Uterus (tissue), 4 donors: ENCODE measurements around the gene IL15. TPM values are rescaled to one million over a fixed set of nuclear protein-coding genes. Genes with fewer than 3 reads are reported as not detected.

Experiments
- DNase-seq, 2 donors: peaks; one replicate each; pipeline ENCODE4 v3.0.0-alpha.2; 2019 to 2020
- H3K27ac ChIP-seq, 2 donors: fragments of 200-600 bp; sonication (generic); 1 replicate in 1 of 2; 2 replicates in 1 of 2; pipeline ENCODE4 v1.5.1; 2016 to 2018
- H3K27me3 ChIP-seq, 2 donors: fragments of 200-600 bp; sonication (generic); one replicate each; pipeline ENCODE4 v1.5.1; 2018 to 2019; ENCODE audit warnings: control low read depth in 1 of 2
- H3K36me3 ChIP-seq, 2 donors: fragments of 200-600 bp; sonication (generic); one replicate each; pipeline ENCODE4 v1.5.1; 2019; ENCODE audit warnings: control low read depth in 1 of 2
- H3K4me1 ChIP-seq, 2 donors: fragments of 200-600 bp; sonication (generic); one replicate each; pipeline ENCODE4 v1.5.1; 2018 to 2019; ENCODE audit warnings: control low read depth in 1 of 2
- H3K4me3 ChIP-seq, 2 donors: fragments of 200-600 bp; sonication (generic); 1 replicate in 1 of 2; 2 replicates in 1 of 2; pipeline ENCODE4 v1.5.1; 2018 to 2019; ENCODE audit warnings: mild to moderate bottlenecking in 1 of 2
- H3K9me3 ChIP-seq, 2 donors: fragments of 200-600 bp; sonication (generic); one replicate each; pipeline ENCODE4 v1.5.1; 2019; ENCODE audit warnings: control low read depth in 1 of 2
- POLR2A ChIP-seq, 2 donors: fragments of 450-650 bp; IDR thresholded peaks; one replicate each; pipeline ENCODE4 v1.6.1; 2016; ENCODE audit warnings: antibody characterized with exemption in 2 of 2, mild to moderate bottlenecking in 1 of 2, moderate library complexity in 1 of 2
- intact Hi-C: fragments of 100-400 bp; cut with DNase I; formaldehyde crosslinking; loops from one replicate; pipeline ENCODE4 v1.15.1; 2023; ENCODE audit warnings: low total_unique reads
- total RNA-seq, 4 donors: library from RNA; depleted of rRNA in 3 of 4; stranded (reverse); fragments of >200 nt in 3 of 4; gene quantifications; one replicate each; pipeline versions ENCODE4 v1.1.0 to v1.2.4, GENCODE V29; 2014 to 2023
- TF ChIP-seq, protein P1 (sequence below), 4 experiments: fragments of 200-600 bp in 2 of 4; fragments of 450-650 bp in 2 of 4; sonication (generic) in 2 of 4; IDR thresholded peaks; one replicate each; pipeline ENCODE4 v1.5.1; 2016 to 2019; ENCODE audit warnings: antibody characterized with exemption in 4 of 4, mild to moderate bottlenecking in 2 of 4, moderate library complexity in 1 of 4
- donor health status: DM: yes; HTN: yes; CAD: no.

IL15 gene
- total RNA-seq, 4 donors from 2014 or later = 2.3 to 9.8 (median 5.1) TPM

DNA sequence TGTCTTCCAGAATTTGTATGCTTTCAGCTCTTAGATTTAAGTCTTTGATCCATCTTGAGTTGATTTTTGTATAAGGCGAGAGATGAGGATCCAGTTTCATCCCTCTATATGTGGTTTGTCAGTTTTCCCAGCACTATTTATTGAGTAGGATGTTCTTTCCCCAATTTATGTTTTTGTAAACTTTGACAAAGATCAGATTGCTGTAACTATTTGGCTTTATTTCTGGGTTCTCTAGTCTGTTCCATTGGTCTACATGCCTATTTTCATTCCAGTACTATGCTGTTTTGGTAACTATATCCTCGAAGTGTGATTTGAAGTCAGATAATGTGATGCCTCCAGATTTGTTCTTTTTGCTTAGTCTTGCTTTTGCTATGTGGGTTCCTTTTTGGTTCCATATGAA lies 60.7 kb downstream of the IL15 start:
- TF ChIP-seq, protein P1, sequence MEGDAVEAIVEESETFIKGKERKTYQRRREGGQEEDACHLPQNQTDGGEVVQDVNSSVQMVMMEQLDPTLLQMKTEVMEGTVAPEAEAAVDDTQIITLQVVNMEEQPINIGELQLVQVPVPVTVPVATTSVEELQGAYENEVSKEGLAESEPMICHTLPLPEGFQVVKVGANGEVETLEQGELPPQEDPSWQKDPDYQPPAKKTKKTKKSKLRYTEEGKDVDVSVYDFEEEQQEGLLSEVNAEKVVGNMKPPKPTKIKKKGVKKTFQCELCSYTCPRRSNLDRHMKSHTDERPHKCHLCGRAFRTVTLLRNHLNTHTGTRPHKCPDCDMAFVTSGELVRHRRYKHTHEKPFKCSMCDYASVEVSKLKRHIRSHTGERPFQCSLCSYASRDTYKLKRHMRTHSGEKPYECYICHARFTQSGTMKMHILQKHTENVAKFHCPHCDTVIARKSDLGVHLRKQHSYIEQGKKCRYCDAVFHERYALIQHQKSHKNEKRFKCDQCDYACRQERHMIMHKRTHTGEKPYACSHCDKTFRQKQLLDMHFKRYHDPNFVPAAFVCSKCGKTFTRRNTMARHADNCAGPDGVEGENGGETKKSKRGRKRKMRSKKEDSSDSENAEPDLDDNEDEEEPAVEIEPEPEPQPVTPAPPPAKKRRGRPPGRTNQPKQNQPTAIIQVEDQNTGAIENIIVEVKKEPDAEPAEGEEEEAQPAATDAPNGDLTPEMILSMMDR (IDR thresholded peaks at IDR 0.05) = no peak
- no peak for TF ChIP-seq POLR2A (IDR thresholded peaks at IDR 0.05)
- no peaks in the 10 kb centered on the region for H3K27me3 ChIP-seq
- intact Hi-C loops = no loop called here
- H3K4me3 ChIP-seq = no peak overlapping the region
- H3K27ac ChIP-seq = no peak overlapping the region
- H3K4me1 ChIP-seq = no peaks in the 10 kb centered on the region
- H3K36me3 ChIP-seq = no peaks in the 10 kb centered on the region
- H3K9me3 ChIP-seq = no peaks in the 10 kb centered on the region
- DNase-seq = no peak

DNA sequence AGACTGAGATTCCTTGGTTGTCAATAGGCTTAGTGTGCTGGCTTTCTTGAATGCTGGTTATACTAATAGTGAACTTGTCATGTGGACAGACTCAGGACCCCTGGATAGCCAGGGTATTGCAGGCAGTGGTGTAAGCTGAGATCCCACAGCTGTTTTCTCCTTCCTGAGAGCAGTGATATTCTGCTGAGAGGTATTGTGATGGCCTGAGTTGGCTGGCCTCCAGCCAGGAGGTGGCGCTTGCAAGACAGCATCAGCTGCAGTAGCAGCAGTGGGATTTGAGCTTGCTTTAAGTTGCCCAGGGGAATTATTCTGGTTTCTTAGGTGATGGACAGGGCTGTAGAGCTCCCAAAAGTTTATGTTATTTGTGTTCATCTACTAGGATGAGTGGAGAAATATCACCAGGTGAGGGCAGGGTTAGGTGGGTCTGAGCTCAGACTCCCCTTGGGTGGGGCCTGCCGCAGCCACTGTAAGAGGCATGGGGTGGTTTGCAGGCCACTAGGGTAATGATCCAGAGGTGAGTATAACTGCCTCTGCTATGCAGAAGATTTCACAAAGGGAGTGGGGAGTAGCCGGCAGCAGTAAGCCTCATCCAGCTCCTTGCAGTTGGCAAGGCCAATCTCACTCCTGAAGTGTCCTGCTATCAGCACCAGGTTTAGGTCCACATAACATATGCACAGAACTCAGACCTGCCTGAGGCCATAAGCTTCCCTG lies 66.2 kb downstream of the IL15 start:
- Histone ChIP-seq H3K4me3 (no peak overlapping the region), H3K27me3 (no peaks in the 10 kb centered on the region), H3K27ac (no peak overlapping the region), H3K9me3 (peaks cover 0 to 7% of the 10 kb centered on the region in 2 donors), H3K4me1 (no peaks in the 10 kb centered on the region), H3K36me3 (no peaks in the 10 kb centered on the region)
- no peak for TF ChIP-seq POLR2A (IDR thresholded peaks at IDR 0.05)
- TF ChIP-seq, protein P1 (IDR thresholded peaks at IDR 0.05) = no peak
- intact Hi-C loops = no loop called here
- DNase-seq = no peak

DNA sequence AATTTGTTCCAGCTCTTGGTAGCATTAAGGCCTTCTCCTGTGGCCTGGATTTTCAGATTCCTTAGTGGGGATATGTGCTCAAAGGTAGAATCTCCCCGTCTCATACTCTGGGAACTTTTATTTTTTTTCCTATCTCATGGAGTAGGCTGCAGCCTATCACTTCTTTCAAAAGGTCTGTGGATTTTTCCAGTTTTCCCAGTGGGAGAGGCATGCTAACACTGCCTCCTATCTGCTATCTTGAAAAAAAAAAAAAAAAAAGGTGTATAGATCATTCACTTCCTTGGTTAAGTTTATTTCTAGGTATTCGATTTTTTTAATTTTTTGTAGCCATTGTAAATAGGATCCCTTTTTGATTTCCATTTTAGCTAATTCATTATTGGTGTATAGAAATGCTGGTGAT lies 67.1 kb downstream of the IL15 start:
- Histone ChIP-seq H3K36me3 (no peaks in the 10 kb centered on the region), H3K4me3 (no peak overlapping the region), H3K27ac (no peak overlapping the region), H3K9me3 (peaks cover 0 to 7% of the 10 kb centered on the region in 2 donors), H3K27me3 (no peaks in the 10 kb centered on the region), H3K4me1 (no peaks in the 10 kb centered on the region)
- DNase-seq = no peak
- intact Hi-C loops = no loop called here
- TF ChIP-seq, protein P1 (IDR thresholded peaks at IDR 0.05) = no peak
- TF ChIP-seq POLR2A (IDR thresholded peaks at IDR 0.05) = no peak

DNA sequence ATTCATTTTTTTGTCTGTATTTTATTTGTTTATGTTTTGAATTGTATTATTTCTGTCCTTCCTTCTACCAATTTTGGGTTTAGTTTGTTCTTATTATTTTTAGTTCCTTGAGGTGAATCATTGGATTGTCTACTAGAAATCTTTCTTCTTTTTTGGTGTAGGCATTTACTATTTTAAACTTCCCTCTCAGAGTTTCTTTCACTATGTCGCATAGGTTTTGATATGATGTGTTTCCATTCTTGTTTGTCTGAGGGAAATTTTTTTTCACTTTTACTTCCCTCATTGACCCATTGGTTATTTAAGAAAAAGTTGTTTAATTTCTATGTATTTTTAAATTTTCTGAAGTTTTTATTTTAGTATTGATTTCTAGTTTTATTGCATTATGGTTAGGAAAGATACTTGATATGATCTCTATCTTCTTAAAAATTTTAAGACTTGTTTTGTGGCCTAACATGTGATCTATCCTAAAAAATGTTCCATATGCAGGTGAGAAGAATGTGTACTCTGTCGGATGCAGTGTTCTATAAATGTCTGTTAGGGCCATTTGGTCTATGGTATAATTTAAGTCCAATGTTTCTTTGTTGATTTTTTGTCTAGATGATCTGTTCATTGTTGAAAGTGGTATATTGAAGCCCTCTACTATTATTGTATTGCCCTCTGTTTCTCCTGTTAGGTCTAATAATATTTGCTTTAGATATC lies 68.8 kb downstream of the IL15 start:
- peaks cover 0 to 7% of the 10 kb centered on the region in 2 donors for H3K9me3 ChIP-seq
- intact Hi-C loops = no loop called here
- DNase-seq = no peak
- H3K4me1 ChIP-seq = no peaks in the 10 kb centered on the region
- H3K27ac ChIP-seq = no peak overlapping the region
- no peaks in the 10 kb centered on the region for H3K27me3 ChIP-seq
- no peak overlapping the region for H3K4me3 ChIP-seq
- H3K36me3 ChIP-seq = no peaks in the 10 kb centered on the region
- TF ChIP-seq, protein P1 (IDR thresholded peaks at IDR 0.05) = no peak
- no peak for TF ChIP-seq POLR2A (IDR thresholded peaks at IDR 0.05)

DNA sequence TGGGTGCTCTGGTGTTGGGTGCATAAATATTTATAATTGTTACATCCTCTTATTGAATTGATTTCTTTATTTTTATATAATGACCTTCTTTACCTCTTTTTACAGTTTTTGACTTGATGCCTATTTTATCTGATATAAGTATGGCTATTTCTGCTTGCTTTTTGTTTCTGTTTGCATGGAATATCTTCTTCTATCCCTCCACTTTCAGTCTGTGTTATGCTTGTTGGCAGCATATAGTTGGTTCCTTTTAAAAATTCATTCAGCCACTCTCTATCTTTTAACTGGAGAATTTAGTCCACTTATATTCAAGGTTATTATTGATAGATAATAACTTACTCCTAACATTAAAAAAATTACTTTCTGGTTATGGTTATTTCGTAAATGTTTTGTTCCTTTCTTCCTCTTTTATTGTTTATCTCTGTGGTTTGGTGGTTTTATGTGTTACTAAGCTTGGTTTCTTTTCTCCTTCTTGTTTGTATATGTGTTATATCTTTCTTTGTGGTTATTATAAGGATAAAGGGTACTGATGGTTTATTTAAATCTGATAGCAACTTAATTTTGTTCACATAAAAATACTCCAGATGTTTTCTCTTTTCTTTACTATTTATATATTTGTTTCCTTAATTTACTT lies 69.5 kb downstream of the IL15 start:
- no peak for DNase-seq
- no peaks in the 10 kb centered on the region for H3K36me3 ChIP-seq
- H3K4me3 ChIP-seq = no peak overlapping the region
- H3K27ac ChIP-seq = no peak overlapping the region
- no peaks in the 10 kb centered on the region for H3K4me1 ChIP-seq
- H3K9me3 ChIP-seq = peaks cover 0 to 7% of the 10 kb centered on the region in 2 donors
- intact Hi-C loops = no loop called here
- TF ChIP-seq, protein P1 (IDR thresholded peaks at IDR 0.05) = no peak
- no peak for TF ChIP-seq POLR2A (IDR thresholded peaks at IDR 0.05)
- H3K27me3 ChIP-seq = no peaks in the 10 kb centered on the region
